GM12878 (cell line): ENCODE results near the gene HTRA3. TPM values are rescaled to one million over a fixed set of nuclear protein-coding genes. Genes with fewer than 3 reads are reported as not detected.

ENCODE experiments used
- CHD2 ChIP-seq: IDR thresholded peaks from 2 replicates; pipeline ENCODE4 v1.6.1; 2011; ENCODE audit warnings: low read depth, low read length, improper control_type of control experiment, borderline replicate concordance
- DPF2 ChIP-seq: fragments of 450-650 bp; IDR thresholded peaks from 2 replicates; pipeline ENCODE4 v1.6.1; 2017; ENCODE audit warnings: mild to moderate bottlenecking
- EED ChIP-seq: sonication (generic); IDR thresholded peaks from 2 replicates; pipeline ENCODE4 v1.6.1; 2016; ENCODE audit warnings: antibody characterized with exemption, low read depth
- IKZF2 ChIP-seq, 2 experiments: fragments of 450-650 bp; IDR thresholded peaks; 2 replicates each; pipeline ENCODE4 v1.6.1; 2017; ENCODE audit warnings: mild to moderate bottlenecking in 2 of 2, moderate library complexity in 2 of 2
- NBN ChIP-seq: fragments of 450-650 bp; IDR thresholded peaks from 2 replicates; pipeline ENCODE4 v1.6.1; 2016
- NFYA ChIP-seq: IDR thresholded peaks from 2 replicates; pipeline ENCODE4 v1.6.1; 2011; ENCODE audit warnings: low read depth, mild to moderate bottlenecking, low read length, improper control_type of control experiment, borderline replicate concordance
- NR2C1 ChIP-seq: fragments of 450-650 bp; IDR thresholded peaks from 2 replicates; pipeline ENCODE4 v1.6.1; 2017; ENCODE audit warnings: antibody characterized with exemption, mild to moderate bottlenecking, moderate library complexity
- NR2F1 ChIP-seq: fragments of 450-650 bp; conservative IDR thresholded peaks from 2 replicates; pipeline ENCODE4 v1.6.1; 2017; ENCODE audit warnings: mild to moderate bottlenecking
- PAX5 ChIP-seq: IDR thresholded peaks from 2 replicates; pipeline ENCODE4 v1.6.1; 2011; ENCODE audit warnings: low read depth, low read length, borderline replicate concordance
- POU2F2 ChIP-seq: IDR thresholded peaks from 3 replicates; pipeline ENCODE4 v1.6.1; 2011; ENCODE audit warnings: low read depth, mild to moderate bottlenecking, low read length, borderline replicate concordance
- SMARCA5 ChIP-seq: fragments of 450-650 bp; IDR thresholded peaks from 2 replicates; pipeline ENCODE4 v1.6.1; 2017; ENCODE audit warnings: mild to moderate bottlenecking
- ZNF207 ChIP-seq: fragments of 450-650 bp; IDR thresholded peaks from 2 replicates; pipeline ENCODE4 v1.6.1; 2014; ENCODE audit warnings: antibody characterized with exemption, mild to moderate bottlenecking, borderline replicate concordance
- polyA plus RNA-seq, 11 experiments: library from polyadenylated mRNA; depleted of rRNA in 4 of 11; unstranded in 6 of 11; stranded (reverse) in 5 of 11; fragments of >200 nt; fragmentation: Nextera tagmentation in 4 of 11; fragmentation: Illumina TruSeq in 1 of 11; extraction: Ambion mirVana in 4 of 11; extraction: Trizol in 1 of 11; gene quantifications; 1 replicate in 1 of 11; 2 replicates in 10 of 11; pipeline versions ENCODE4 v1.2.1 to v1.2.3, GENCODE V29; 2011 to 2016; ENCODE audit warnings: inconsistent platforms in 2 of 11, missing spikeins in 2 of 11, low read depth in 1 of 11
- total RNA-seq, 4 experiments: library from RNA; depleted of rRNA in 3 of 4; stranded (reverse); fragments of >200 nt in 3 of 4; fragmentation: Illumina TruSeq in 1 of 4; extraction: Trizol in 1 of 4; gene quantifications; 2 replicates each; pipeline versions ENCODE4 v1.2.1 to v1.2.3, GENCODE V29; 2013 to 2021
- TF ChIP-seq, protein P1 (sequence below): IDR thresholded peaks from 2 replicates; pipeline ENCODE4 v1.6.1; 2011; ENCODE audit warnings: mild to moderate bottlenecking, low read depth, low read length, moderate library complexity; ENCODE audit not compliant: insufficient replicate concordance
- TF ChIP-seq, protein P2 (sequence below): fragments of 450-650 bp; IDR thresholded peaks from 2 replicates; pipeline ENCODE4 v1.6.1; 2017; ENCODE audit warnings: mild to moderate bottlenecking, low read depth, inconsistent platforms; ENCODE audit not compliant: poor library complexity, severe bottlenecking
- TF ChIP-seq, protein P3 (sequence below): IDR thresholded peaks from 2 replicates; pipeline ENCODE4 v1.6.1; 2012; ENCODE audit warnings: low read length, inconsistent platforms
- TF ChIP-seq, protein P4 (sequence below): fragments of 450-650 bp; IDR thresholded peaks from 2 replicates; pipeline ENCODE4 v1.6.1; 2018; ENCODE audit warnings: borderline replicate concordance, mild to moderate bottlenecking; ENCODE audit not compliant: partially characterized antibody

The HTRA3 gene
- total and polyA plus RNA-seq, 10 of the 15 experiments (the other 5 are each of a cell fraction or from before 2014, with no cell fraction given) = 0.04 to 1.2 (median 0.08) TPM; not detected in 7

DNA sequence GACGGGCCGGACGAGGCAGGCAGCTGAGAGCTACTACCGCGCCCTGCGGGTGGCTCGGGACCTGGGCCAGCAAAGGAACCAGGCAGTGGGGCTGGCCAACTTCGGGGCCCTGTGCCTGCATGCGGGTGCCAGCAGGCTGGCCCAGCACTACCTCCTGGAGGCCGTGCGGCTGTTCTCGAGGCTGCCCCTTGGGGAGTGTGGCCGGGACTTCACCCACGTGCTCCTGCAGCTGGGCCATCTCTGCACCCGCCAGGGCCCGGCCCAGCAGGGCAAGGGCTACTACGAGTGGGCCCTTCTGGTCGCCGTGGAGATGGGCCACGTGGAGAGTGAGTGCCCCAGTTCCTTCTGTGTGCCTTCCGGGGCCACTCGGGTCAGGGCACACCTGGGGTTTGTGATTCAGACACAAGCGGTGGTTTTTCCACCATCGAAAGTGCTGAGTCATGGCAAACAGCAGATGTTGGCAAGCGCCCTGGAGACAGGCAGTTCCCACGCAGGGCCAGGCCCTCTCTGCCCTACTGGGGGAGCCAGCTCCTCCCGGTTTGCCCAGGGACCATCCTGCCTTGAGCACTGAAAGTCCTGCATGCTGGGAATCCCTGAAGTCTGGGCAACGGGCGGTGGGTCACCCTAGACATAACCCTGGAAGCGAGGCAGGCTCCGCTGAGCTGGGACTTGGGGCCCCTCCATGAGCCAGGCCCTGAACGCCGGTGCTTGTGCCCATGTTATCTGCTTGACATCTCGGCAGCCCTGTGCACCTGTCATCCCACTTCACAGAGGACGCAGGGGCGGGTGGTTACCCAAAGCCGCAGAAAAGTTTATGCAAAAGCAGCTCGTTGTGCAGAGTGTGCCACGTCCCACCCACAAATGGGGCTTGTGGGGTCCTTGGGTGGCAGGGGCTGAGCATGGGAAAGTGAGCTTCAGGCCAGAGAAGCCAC, 41.0 kb upstream of the HTRA3 start (continued):
- TF ChIP-seq, protein P1, sequence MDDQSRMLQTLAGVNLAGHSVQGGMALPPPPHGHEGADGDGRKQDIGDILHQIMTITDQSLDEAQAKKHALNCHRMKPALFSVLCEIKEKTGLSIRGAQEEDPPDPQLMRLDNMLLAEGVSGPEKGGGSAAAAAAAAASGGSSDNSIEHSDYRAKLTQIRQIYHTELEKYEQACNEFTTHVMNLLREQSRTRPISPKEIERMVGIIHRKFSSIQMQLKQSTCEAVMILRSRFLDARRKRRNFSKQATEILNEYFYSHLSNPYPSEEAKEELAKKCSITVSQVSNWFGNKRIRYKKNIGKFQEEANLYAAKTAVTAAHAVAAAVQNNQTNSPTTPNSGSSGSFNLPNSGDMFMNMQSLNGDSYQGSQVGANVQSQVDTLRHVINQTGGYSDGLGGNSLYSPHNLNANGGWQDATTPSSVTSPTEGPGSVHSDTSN = peak; percentile 28
- TF ChIP-seq PAX5 (peak; percentile 50; the same call in 1 of the 2 replicates), SMARCA5 (peak; percentile 61), CHD2 (no peak; the same call in 1 of the 2 replicates), NBN (peak; percentile 81; the same call in 1 of the 2 replicates), EED (peak; percentile 74), ZNF207 (peak; percentile 49; the same call in 1 of the 2 replicates), NR2C1 (0 out of 2 replicates have a peak, but pooled peaks have one; percentile 24), NFYA (no peak), NR2F1 (peak; percentile 99), POU2F2 (peak; percentile 85; the same call in 2 of the 3 replicates), IKZF2 (IDR thresholded peaks at IDR 0.05) (peak; percentile 49 to 67; a peak in 2 of 4 replicates), DPF2 (peak; percentile 95)
- TF ChIP-seq, protein P2, sequence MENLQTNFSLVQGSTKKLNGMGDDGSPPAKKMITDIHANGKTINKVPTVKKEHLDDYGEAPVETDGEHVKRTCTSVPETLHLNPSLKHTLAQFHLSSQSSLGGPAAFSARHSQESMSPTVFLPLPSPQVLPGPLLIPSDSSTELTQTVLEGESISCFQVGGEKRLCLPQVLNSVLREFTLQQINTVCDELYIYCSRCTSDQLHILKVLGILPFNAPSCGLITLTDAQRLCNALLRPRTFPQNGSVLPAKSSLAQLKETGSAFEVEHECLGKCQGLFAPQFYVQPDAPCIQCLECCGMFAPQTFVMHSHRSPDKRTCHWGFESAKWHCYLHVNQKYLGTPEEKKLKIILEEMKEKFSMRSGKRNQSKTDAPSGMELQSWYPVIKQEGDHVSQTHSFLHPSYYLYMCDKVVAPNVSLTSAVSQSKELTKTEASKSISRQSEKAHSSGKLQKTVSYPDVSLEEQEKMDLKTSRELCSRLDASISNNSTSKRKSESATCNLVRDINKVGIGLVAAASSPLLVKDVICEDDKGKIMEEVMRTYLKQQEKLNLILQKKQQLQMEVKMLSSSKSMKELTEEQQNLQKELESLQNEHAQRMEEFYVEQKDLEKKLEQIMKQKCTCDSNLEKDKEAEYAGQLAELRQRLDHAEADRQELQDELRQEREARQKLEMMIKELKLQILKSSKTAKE = peak; percentile 58
- TF ChIP-seq, protein P3, sequence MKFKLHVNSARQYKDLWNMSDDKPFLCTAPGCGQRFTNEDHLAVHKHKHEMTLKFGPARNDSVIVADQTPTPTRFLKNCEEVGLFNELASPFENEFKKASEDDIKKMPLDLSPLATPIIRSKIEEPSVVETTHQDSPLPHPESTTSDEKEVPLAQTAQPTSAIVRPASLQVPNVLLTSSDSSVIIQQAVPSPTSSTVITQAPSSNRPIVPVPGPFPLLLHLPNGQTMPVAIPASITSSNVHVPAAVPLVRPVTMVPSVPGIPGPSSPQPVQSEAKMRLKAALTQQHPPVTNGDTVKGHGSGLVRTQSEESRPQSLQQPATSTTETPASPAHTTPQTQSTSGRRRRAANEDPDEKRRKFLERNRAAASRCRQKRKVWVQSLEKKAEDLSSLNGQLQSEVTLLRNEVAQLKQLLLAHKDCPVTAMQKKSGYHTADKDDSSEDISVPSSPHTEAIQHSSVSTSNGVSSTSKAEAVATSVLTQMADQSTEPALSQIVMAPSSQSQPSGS = 0 out of 2 replicates have a peak, but pooled peaks have one; percentile 29
- TF ChIP-seq, protein P4, sequence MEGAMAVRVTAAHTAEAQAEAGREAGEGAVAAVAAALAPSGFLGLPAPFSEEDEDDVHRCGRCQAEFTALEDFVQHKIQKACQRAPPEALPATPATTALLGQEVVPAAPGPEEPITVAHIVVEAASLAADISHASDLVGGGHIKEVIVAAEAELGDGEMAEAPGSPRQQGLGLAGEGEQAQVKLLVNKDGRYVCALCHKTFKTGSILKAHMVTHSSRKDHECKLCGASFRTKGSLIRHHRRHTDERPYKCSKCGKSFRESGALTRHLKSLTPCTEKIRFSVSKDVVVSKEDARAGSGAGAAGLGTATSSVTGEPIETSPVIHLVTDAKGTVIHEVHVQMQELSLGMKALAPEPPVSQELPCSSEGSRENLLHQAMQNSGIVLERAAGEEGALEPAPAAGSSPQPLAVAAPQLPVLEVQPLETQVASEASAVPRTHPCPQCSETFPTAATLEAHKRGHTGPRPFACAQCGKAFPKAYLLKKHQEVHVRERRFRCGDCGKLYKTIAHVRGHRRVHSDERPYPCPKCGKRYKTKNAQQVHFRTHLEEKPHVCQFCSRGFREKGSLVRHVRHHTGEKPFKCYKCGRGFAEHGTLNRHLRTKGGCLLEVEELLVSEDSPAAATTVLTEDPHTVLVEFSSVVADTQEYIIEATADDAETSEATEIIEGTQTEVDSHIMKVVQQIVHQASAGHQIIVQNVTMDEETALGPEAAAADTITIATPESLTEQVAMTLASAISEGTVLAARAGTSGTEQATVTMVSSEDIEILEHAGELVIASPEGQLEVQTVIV = no peak
